Subcutaneous abdominal adipose tissue (tissue), 5 donors: ENCODE measurements around the gene LAP3.
"Not testable (repeated sequence)": the region's sequence is repeated elsewhere in the genome, so short reads cannot be mapped to it uniquely, and the experiment has no call there.

Source experiments
- H3K27ac ChIP-seq: one replicate; pipeline ENCODE4 v1.7.0; 2013; ENCODE audit warnings: low read depth, mild to moderate bottlenecking, inconsistent platforms, low read length, moderate library complexity
- H3K27me3 ChIP-seq, 5 donors: one replicate each; pipeline ENCODE4 v1.7.0; 2013; ENCODE audit warnings: low read length in 5 of 5, inconsistent platforms in 1 of 5; ENCODE audit not compliant: control insufficient read depth in 5 of 5, insufficient read depth in 4 of 5
- H3K36me3 ChIP-seq, 5 donors: one replicate each; pipeline ENCODE4 v1.7.0; 2013; ENCODE audit warnings: low read length in 5 of 5; ENCODE audit not compliant: control insufficient read depth in 5 of 5, insufficient read depth in 5 of 5
- H3K4me1 ChIP-seq, 5 donors: one replicate each; pipeline ENCODE4 v1.7.0; 2013; ENCODE audit warnings: low read length in 5 of 5, mild to moderate bottlenecking in 3 of 5, moderate library complexity in 1 of 5; ENCODE audit not compliant: control insufficient read depth in 5 of 5, insufficient read depth in 5 of 5
- H3K4me3 ChIP-seq, 5 donors: one replicate each; pipeline ENCODE4 v1.7.0; 2013; ENCODE audit warnings: low read length in 5 of 5, low read depth in 1 of 5
- H3K9ac ChIP-seq, 5 donors: one replicate each; pipeline ENCODE4 v1.7.0; 2013; ENCODE audit warnings: low read length in 5 of 5, mild to moderate bottlenecking in 4 of 5, moderate library complexity in 3 of 5
- H3K9me3 ChIP-seq, 5 donors: one replicate each; pipeline ENCODE4 v1.7.0; 2013; ENCODE audit warnings: low read length in 5 of 5; ENCODE audit not compliant: control insufficient read depth in 5 of 5
- donor health status: healthy.
- donor health status: healthy.
- donor health status: healthy.
- donor health status: healthy.
- donor health status: healthy.

Gene LAP3

DNA sequence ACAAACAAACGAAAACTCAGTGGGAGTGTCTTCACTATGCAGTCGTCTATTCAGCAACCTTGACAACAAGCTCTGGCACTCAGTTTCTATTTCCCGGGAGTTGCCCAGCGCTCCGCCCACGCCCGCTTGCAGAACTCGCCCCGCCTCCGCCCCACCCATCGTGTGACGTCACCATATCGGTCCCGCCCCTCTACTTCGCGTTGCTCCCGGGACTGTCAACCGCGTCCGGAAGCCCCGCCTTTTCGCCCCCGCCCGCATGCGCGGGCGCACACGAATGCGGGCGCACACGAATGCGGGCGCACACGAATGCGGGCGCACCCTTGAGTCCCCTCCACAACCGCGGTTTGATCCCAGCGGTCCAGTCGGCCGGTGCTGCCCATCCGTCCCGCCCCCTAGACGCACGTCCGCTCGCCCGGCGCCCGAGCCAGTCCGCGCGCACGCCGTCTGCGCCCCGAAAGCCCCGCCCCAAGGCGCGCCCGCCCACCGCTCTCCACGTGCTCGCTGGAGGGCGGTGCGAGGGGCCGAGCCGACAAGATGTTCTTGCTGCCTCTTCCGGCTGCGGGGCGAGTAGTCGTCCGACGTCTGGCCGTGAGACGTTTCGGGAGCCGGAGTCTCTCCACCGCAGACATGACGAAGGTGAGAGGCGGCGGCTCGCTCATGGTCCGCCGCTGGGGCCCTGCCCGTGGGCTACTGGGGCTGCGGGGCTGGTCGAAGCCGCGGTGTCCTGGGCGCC is at the start of gene LAP3:
Gene LAP3, plus strand, starts transcription at position 267 of the 733 bp plus-strand sequence. Its CDS starts 268 bp downstream, at position 535.
- Histone ChIP-seq H3K27ac (peak within 1 kb of the TSS; percentile 96), H3K36me3 (peaks cover 7 to 18% (median 11%) of the 10 kb centered on the region in 5 donors), H3K27me3 (no peaks in the 10 kb centered on the region), H3K4me1 (peaks cover 0 to 48% (median 30%) of the 10 kb centered on the region in 5 donors), H3K4me3 (peak within 1 kb of the TSS; percentile 72 to 91 (median 87)), H3K9me3 (no peaks in the 10 kb centered on the region), H3K9ac (peak within 1 kb of the TSS; percentile 71 to 95 (median 87))

DNA sequence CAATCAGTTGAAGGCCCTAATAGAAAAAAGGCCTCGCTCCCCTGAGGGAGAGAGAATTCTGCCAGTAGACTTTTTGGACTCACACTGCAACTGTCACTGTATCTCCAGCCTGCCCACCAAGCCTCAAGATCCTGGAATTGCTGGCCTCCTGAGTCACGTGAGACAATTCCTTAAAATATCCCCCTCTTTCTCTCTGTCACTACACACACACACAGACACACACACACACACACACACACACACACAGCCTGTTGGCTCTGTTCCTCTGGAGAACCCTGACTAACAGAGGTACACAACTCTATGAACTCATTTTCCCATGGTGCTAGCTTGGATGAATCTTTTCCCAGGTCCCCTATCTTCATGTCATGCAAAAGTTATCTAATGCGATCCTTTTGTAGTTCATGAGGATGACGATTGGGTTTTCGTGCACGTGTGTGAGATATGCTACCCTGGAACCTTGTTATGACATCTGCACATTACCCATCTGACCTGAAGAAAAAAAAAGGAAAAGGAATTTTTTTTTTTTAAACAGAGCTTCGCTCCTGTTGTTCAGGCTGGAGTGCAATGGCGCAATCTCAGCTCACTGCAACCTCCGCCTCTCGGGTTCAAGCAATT is 48.3 kb upstream of the LAP3 start:
- no peak overlapping the region for H3K9ac ChIP-seq
- H3K4me3 ChIP-seq = no peak overlapping the region
- no peaks in the 10 kb centered on the region for H3K9me3 ChIP-seq
- H3K4me1 ChIP-seq = no peaks in the 10 kb centered on the region
- no peaks in the 10 kb centered on the region for H3K36me3 ChIP-seq
- no peak overlapping the region for H3K27ac ChIP-seq
- H3K27me3 ChIP-seq = peaks cover 0 to 3% (median 0%) of the 10 kb centered on the region in 5 donors

DNA sequence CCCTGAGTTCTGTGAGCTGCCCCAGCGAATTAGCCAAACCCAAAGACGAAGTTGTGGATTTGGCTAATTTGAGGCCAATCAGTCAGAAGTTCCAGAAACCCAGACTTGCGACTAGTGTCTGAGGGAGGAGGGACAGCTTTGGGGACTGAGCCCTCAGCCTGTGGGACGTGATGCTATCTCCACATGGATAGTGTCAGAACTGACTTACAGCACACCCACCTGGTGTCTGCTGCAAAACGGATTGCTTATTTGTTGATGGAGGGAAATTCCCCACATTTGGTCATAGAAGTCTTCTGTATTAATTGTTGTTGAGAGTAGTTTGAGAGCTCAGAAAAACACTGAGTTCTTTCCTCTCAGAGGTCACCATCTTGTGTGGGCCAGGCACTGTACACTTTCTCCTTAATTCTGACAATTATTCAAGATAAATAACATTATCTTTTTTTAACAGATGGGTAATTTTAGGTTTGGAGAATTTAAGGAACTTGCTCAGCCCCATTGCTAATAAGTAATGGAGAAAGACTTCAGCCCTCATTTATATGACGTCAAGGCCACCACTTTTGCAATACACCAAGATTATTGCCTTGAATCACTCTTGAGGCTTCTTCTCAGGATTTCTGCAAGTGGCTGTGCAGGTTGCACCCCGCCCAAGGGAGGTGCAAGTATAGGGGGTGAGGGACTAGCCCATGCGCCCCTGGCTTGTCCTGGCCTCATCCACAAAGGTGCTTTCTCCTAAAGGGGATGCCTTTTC is 45.3 kb upstream of the LAP3 start:
- H3K9ac ChIP-seq = no peak overlapping the region
- no peaks in the 10 kb centered on the region for H3K4me1 ChIP-seq
- no peaks in the 10 kb centered on the region for H3K9me3 ChIP-seq
- H3K27ac ChIP-seq = no peak overlapping the region
- no peaks in the 10 kb centered on the region for H3K36me3 ChIP-seq
- H3K27me3 ChIP-seq = no peaks in the 10 kb centered on the region
- no peak overlapping the region for H3K4me3 ChIP-seq

DNA sequence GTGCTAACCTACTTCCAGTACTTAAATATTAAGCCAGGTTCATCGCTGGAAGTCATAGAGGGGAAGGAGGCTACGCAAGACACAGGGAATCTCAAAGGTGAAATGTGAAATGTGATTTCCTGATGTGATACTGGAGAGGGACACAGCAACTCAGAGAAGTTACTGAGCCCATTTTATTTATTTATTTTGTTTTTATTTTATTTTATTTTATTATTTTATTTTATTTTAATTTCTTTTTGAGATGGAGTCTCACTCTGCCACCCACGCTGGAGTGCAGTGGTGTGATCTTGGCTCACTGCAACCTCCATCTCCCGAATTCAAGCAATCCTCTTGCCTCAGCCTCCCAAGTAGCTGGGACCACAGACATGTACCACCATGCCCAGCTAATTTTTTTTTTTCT is 42.3 kb upstream of the LAP3 start:
- Histone ChIP-seq H3K27me3 (no peaks in the 10 kb centered on the region), H3K9ac (no peak overlapping the region), H3K9me3 (no peaks in the 10 kb centered on the region), H3K27ac (no peak overlapping the region), H3K36me3 (no peaks in the 10 kb centered on the region), H3K4me1 (no peaks in the 10 kb centered on the region), H3K4me3 (no peak overlapping the region)

DNA sequence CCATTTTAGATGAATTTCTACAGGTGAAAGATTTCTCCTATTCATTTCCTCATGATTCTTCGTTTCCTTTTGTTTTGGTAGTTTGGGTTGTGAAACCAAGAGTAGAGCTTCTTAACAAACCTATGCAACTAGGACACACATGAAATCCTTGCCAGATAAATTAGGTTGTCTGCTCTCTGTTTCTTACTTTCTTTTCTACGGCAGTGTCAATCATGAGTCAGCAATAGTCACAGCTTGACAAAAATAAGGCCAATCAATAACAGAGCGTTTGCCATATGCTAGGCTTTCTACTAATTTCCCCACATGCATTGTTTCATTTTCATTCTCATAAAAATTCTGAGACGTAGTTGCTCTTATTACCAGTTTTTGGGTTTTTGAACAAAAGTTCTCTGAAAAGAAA is 41.8 kb upstream of the LAP3 start:
- no peaks in the 10 kb centered on the region for H3K9me3 ChIP-seq
- no peak overlapping the region for H3K4me3 ChIP-seq
- H3K9ac ChIP-seq = no peak overlapping the region
- H3K36me3 ChIP-seq = no peaks in the 10 kb centered on the region
- no peaks in the 10 kb centered on the region for H3K4me1 ChIP-seq
- H3K27ac ChIP-seq = no peak overlapping the region
- no peaks in the 10 kb centered on the region for H3K27me3 ChIP-seq

DNA sequence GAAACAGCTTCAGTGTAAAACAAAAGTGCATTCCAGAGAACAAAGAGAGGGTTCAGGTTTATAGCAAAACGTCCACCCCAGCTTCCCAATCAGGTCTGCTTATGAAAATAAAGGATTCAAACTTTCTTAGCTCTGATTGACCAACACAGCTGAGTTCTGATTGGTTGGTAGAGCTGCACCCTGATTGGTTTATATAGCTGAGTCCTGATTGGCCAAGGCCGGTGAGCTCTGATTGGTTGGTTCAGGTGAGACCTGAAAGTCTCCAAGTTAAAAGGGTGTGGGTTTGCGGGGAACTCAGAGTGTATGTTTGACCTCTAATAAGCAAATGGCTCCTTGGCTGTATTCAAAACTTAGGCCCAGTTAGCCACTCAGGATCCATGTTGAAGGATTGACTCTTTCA is 41.1 kb upstream of the LAP3 start:
- no peak overlapping the region for H3K4me3 ChIP-seq
- H3K9me3 ChIP-seq = no peaks in the 10 kb centered on the region
- no peak overlapping the region for H3K27ac ChIP-seq
- H3K27me3 ChIP-seq = no peaks in the 10 kb centered on the region
- H3K9ac ChIP-seq = no peak overlapping the region
- no peaks in the 10 kb centered on the region for H3K36me3 ChIP-seq
- no peaks in the 10 kb centered on the region for H3K4me1 ChIP-seq

DNA sequence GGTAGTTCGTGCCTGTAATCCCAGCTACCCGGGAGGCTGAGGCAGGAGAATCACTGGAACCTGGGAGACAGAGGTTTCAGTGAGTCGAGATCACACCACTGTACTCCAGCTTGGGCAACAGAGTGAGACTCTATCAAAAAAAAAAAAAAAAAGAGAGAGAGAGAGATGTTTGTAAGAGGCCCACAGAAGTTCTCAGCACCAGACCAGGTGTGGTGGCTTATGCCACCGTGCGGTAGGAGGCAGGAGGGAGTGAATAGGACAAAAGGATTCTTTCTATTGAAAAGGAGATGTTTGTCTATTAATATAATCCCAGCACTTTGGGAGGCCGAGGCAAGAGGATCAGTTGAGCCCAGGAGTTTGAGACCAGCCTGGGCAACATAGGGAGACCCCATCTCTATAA is 39.9 kb upstream of the LAP3 start:
- not testable (repeated sequence) for H3K27ac ChIP-seq, H3K9ac ChIP-seq, H3K4me3 ChIP-seq, H3K4me1 ChIP-seq, H3K9me3 ChIP-seq, H3K27me3 ChIP-seq, H3K36me3 ChIP-seq

DNA sequence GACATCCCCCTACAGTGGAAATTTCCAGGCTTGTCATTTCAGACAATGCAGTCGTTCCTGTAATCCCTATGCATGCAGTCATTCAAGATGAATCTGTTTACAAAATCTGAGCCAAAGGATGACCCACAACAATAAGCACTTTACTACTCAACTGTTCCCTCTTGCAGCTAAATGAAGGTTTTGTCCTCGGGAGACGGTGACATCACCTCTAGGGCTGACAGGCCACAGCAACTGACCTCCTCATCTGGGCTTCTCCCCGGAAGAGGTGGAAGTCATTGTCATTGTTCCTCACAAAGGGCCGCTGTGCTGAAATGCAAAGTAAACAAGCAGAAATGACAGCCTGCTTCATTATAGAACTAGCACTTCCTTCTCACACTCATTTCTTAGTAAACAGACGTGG is 32.8 kb upstream of the LAP3 start:
- H3K36me3 ChIP-seq = no peaks in the 10 kb centered on the region
- no peak overlapping the region for H3K9ac ChIP-seq
- H3K27me3 ChIP-seq = no peaks in the 10 kb centered on the region
- no peak overlapping the region for H3K27ac ChIP-seq
- no peaks in the 10 kb centered on the region for H3K9me3 ChIP-seq
- no peak overlapping the region for H3K4me3 ChIP-seq
- H3K4me1 ChIP-seq = peaks cover 0 to 7% (median 0%) of the 10 kb centered on the region in 5 donors

DNA sequence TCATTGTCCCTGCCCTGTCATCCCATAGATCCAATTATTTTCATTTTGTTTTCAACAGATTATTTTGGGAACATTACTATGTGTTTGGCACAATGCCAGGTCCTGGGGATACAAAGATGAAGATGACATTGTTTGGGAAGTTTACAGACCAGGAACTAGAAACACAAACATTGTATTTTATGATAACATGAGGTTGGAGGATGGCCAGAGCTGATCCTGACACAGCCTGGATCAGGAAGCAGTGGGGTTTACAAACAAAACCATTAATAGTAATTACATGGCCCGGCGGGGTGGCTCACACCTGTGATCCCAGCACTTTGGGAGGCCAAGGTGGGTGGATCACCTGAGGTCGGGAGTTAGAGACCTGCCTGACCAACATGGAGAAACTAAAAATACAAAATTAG is 32.2 kb upstream of the LAP3 start:
- Histone ChIP-seq H3K9me3 (no peaks in the 10 kb centered on the region), H3K4me3 (no peak overlapping the region), H3K9ac (no peak overlapping the region), H3K36me3 (no peaks in the 10 kb centered on the region), H3K4me1 (peaks cover 0 to 7% (median 3%) of the 10 kb centered on the region in 5 donors), H3K27ac (no peak overlapping the region), H3K27me3 (no peaks in the 10 kb centered on the region)
